Muscle layer of colon (tissue), 2 donors: ENCODE results near the gene NPAS3.

ENCODE experiments used
- H3K27ac ChIP-seq: one replicate; pipeline ENCODE4 v1.7.0; 2013; ENCODE audit warnings: low read depth, mild to moderate bottlenecking, low read length, moderate library complexity
- H3K27me3 ChIP-seq, 2 donors: one replicate each; pipeline ENCODE4 v1.7.0; 2013; ENCODE audit warnings: low read length in 2 of 2, mild to moderate bottlenecking in 2 of 2; ENCODE audit not compliant: insufficient read depth in 2 of 2, control insufficient read depth in 1 of 2
- H3K36me3 ChIP-seq: one replicate; pipeline ENCODE4 v1.7.0; 2013; ENCODE audit warnings: mild to moderate bottlenecking, low read length; ENCODE audit not compliant: insufficient read depth
- H3K4me1 ChIP-seq: one replicate; pipeline ENCODE4 v1.7.0; 2013; ENCODE audit warnings: mild to moderate bottlenecking, low read length; ENCODE audit not compliant: insufficient read depth
- H3K4me3 ChIP-seq, 2 donors: one replicate each; pipeline ENCODE4 v1.7.0; 2013; ENCODE audit warnings: low read length in 2 of 2, low read depth in 1 of 2, mild to moderate bottlenecking in 1 of 2, moderate library complexity in 1 of 2
- H3K9ac ChIP-seq: one replicate; pipeline ENCODE4 v1.7.0; 2013; ENCODE audit warnings: low read length
- H3K9me3 ChIP-seq: one replicate; pipeline ENCODE4 v1.7.0; 2013; ENCODE audit warnings: mild to moderate bottlenecking, low read length
- donor health status: abdominal sarcoma.
- donor health status: Adenocarcinoma of cecum.

NPAS3 gene

GRCh38 chr14:32925439-32925838 is 13.2 kb upstream of the NPAS3 start:
- Histone ChIP-seq H3K27ac (no peak overlapping the region), H3K36me3 (no peaks in the 10 kb centered on the region), H3K9ac (no peak overlapping the region), H3K27me3 (no peaks in the 10 kb centered on the region), H3K9me3 (no peaks in the 10 kb centered on the region), H3K4me3 (no peak overlapping the region), H3K4me1 (no peaks in the 10 kb centered on the region)

GRCh38 chr14:32932302-32932913 is 6.3 kb upstream of the NPAS3 start:
- Histone ChIP-seq H3K27me3 (peaks cover 6 to 9% of the 10 kb centered on the region in 2 donors), H3K27ac (no peak overlapping the region), H3K9ac (no peak overlapping the region), H3K36me3 (no peaks in the 10 kb centered on the region), H3K4me1 (peaks cover 14% of the 10 kb centered on the region), H3K9me3 (no peaks in the 10 kb centered on the region), H3K4me3 (peak overlapping the region; percentile 41 to 77)

GRCh38 chr14:32932914-32933628 is 5.6 kb upstream of the NPAS3 start:
- no peaks in the 10 kb centered on the region for H3K9me3 ChIP-seq
- H3K36me3 ChIP-seq = no peaks in the 10 kb centered on the region
- H3K27me3 ChIP-seq = peaks cover 6 to 9% of the 10 kb centered on the region in 2 donors
- peak overlapping the region; percentile 41 to 77 for H3K4me3 ChIP-seq
- no peak overlapping the region for H3K9ac ChIP-seq
- H3K27ac ChIP-seq = peak overlapping the region; percentile 20
- H3K4me1 ChIP-seq = peaks cover 20% of the 10 kb centered on the region

- H3K36me3 ChIP-seq = no peaks in the 10 kb centered on the region
- peaks cover 6 to 9% of the 10 kb centered on the region in 2 donors for H3K27me3 ChIP-seq
- peaks cover 20% of the 10 kb centered on the region for H3K4me1 ChIP-seq
- peak overlapping the region; percentile 41 to 77 for H3K4me3 ChIP-seq
- no peak overlapping the region for H3K9ac ChIP-seq
- H3K9me3 ChIP-seq = no peaks in the 10 kb centered on the region
- H3K27ac ChIP-seq = no peak overlapping the region
Measured at GRCh38 chr14:32933629-32934072, 5.0 kb upstream of the NPAS3 start.

- no peak overlapping the region for H3K9ac ChIP-seq
- no peak overlapping the region for H3K27ac ChIP-seq
Measured at GRCh38 chr14:32934073-32934880, 4.4 kb upstream of the NPAS3 start.

GRCh38 chr14:32934881-32935633 is 3.6 kb upstream of the NPAS3 start:
- Histone ChIP-seq H3K9ac (no peak overlapping the region), H3K27me3 (peaks cover 6 to 9% of the 10 kb centered on the region in 2 donors), H3K9me3 (no peaks in the 10 kb centered on the region), H3K4me3 (peak overlapping the region; percentile 41 to 59), H3K36me3 (no peaks in the 10 kb centered on the region), H3K27ac (no peak overlapping the region), H3K4me1 (peaks cover 20% of the 10 kb centered on the region)

More at GRCh38 chr14:32934073-32934880, 4.4 kb upstream of the NPAS3 start:
- H3K4me1 ChIP-seq = peaks cover 20% of the 10 kb centered on the region
- peaks cover 6 to 9% of the 10 kb centered on the region in 2 donors for H3K27me3 ChIP-seq
- no peaks in the 10 kb centered on the region for H3K9me3 ChIP-seq
- peak overlapping the region; percentile 41 to 77 for H3K4me3 ChIP-seq
- no peaks in the 10 kb centered on the region for H3K36me3 ChIP-seq

- H3K9me3 ChIP-seq = no peaks in the 10 kb centered on the region
- peak overlapping the region; percentile 59 to 75 for H3K4me3 ChIP-seq
- no peaks in the 10 kb centered on the region for H3K36me3 ChIP-seq
- H3K4me1 ChIP-seq = peaks cover 25% of the 10 kb centered on the region
- peak overlapping the region; percentile 54 for H3K9ac ChIP-seq
- H3K27ac ChIP-seq = peak overlapping the region; percentile 89
- H3K27me3 ChIP-seq = peaks cover 0 to 9% of the 10 kb centered on the region in 2 donors
Measured at GRCh38 chr14:32939254-32940065, 781 bp downstream of the NPAS3 start.

GRCh38 chr14:32940066-32940651 is 1.5 kb downstream of the NPAS3 start:
- H3K4me3 ChIP-seq = peak overlapping the region; percentile 59 to 75
- H3K36me3 ChIP-seq = no peaks in the 10 kb centered on the region
- peaks cover 22% of the 10 kb centered on the region for H3K4me1 ChIP-seq
- H3K9me3 ChIP-seq = no peaks in the 10 kb centered on the region
- H3K9ac ChIP-seq = peak overlapping the region; percentile 54
- H3K27me3 ChIP-seq = peaks cover 0 to 6% of the 10 kb centered on the region in 2 donors
- H3K27ac ChIP-seq = peak overlapping the region; percentile 89

- no peaks in the 10 kb centered on the region for H3K9me3 ChIP-seq
- H3K9ac ChIP-seq = no peak overlapping the region
- H3K4me3 ChIP-seq = peak overlapping the region in 1 of 2 donors; percentile 75
- H3K27ac ChIP-seq = peak overlapping the region; percentile 89
- H3K36me3 ChIP-seq = no peaks in the 10 kb centered on the region
- H3K27me3 ChIP-seq = peaks cover 0 to 4% of the 10 kb centered on the region in 2 donors
- H3K4me1 ChIP-seq = peaks cover 19% of the 10 kb centered on the region
Measured at GRCh38 chr14:32940711-32941667, 2.3 kb downstream of the NPAS3 start.
